HL-60 (cell line): ENCODE data around the gene TOR1AIP2.

Source experiments
- CTCF ChIP-seq: IDR thresholded peaks from one replicate; pipeline ENCODE4 v1.5.1; 2011; ENCODE audit warnings: low read length, control low read depth, inconsistent platforms; ENCODE audit not compliant: insufficient read depth
- SPI1 ChIP-seq: IDR thresholded peaks from 2 replicates; pipeline ENCODE4 v1.6.1; 2012; ENCODE audit warnings: low read depth, mild to moderate bottlenecking, borderline replicate concordance

GRCh38 chr1:179805291-179806195 is 72.1 kb downstream of the TOR1AIP2 start:
- no peak for TF ChIP-seq CTCF
- no peak for TF ChIP-seq SPI1
